HEK293 (cell line): Measurements from ENCODE around the gene SH3YL1.

Experiments
- CTCF ChIA-PET: fragments of 350-600 bp; formaldehyde crosslinking; extraction: SDS; loops from one replicate; lab custom pipeline; 2021; ENCODE audit warnings: antibody characterized with exemption; lab: Yijun Ruan, JAX
- POLR2A ChIA-PET: fragments of 300-600 bp; formaldehyde crosslinking; extraction: SDS; loops from one replicate; lab custom pipeline; 2020; ENCODE audit warnings: antibody characterized with exemption, inconsistent platforms; lab: Yijun Ruan, JAX
- H3K27ac ChIP-seq: fragments of 200-500 bp; sonication (Bioruptor generic); 2 replicates; pipeline ENCODE4 v1.5.1; 2014; ENCODE audit warnings: low read depth, low read length, control low read depth, inconsistent platforms; ENCODE audit errors: extremely low read depth
- H3K36me3 ChIP-seq, 2 experiments: fragments of 200-500 bp in 1 of 2; sonication (Bioruptor generic) in 1 of 2; 1 replicate in 1 of 2; 2 replicates in 1 of 2; pipeline ENCODE4 v1.5.1; 2014 to 2017; ENCODE audit warnings: inconsistent platforms in 2 of 2, low read length in 2 of 2; ENCODE audit not compliant: control insufficient read depth in 2 of 2, insufficient read depth in 1 of 2
- H3K4me1 ChIP-seq: fragments of 200-500 bp; sonication (Bioruptor generic); 2 replicates; pipeline ENCODE4 v1.5.1; 2014; ENCODE audit warnings: mild to moderate bottlenecking, low read length, inconsistent platforms; ENCODE audit not compliant: control insufficient read depth, insufficient read depth
- H3K4me3 ChIP-seq: 2 replicates; pipeline ENCODE4 v1.5.1; 2011; ENCODE audit warnings: low read depth, mild to moderate bottlenecking, control low read depth, low read length, moderate library complexity
- H3K9me3 ChIP-seq: fragments of 200-500 bp; sonication (Bioruptor generic); 2 replicates; pipeline ENCODE4 v1.5.1; 2014; ENCODE audit warnings: low read depth, low read length, inconsistent platforms; ENCODE audit not compliant: control insufficient read depth, insufficient read depth
- BCL11B ChIP-seq: fragments of 450-650 bp; formaldehyde crosslinking; IDR thresholded peaks from 2 replicates; pipeline ENCODE4 v1.5.1; 2016; ENCODE audit warnings: low read depth, missing biosample characterization, missing genetic modification characterization
- IKZF3 ChIP-seq: fragments of 450-650 bp; IDR thresholded peaks from 2 replicates; pipeline ENCODE4 v1.5.0; 2018; ENCODE audit warnings: missing biosample characterization, mild to moderate bottlenecking, missing genetic modification characterization, moderate library complexity
- KLF8 ChIP-seq: fragments of 450-650 bp; formaldehyde crosslinking; IDR thresholded peaks from 2 replicates; pipeline ENCODE4 v1.5.1; 2016; ENCODE audit warnings: missing biosample characterization, missing genetic modification characterization
- SP2 ChIP-seq: fragments of 450-650 bp; formaldehyde crosslinking; IDR thresholded peaks from 2 replicates; pipeline ENCODE4 v1.5.1; 2016; ENCODE audit warnings: missing biosample characterization, missing genetic modification characterization
- ZBTB8A ChIP-seq: fragments of 450-650 bp; formaldehyde crosslinking; IDR thresholded peaks from 2 replicates; pipeline ENCODE4 v1.5.1; 2016; ENCODE audit warnings: missing biosample characterization, missing genetic modification characterization
- ZFP37 ChIP-seq: fragments of 450-650 bp; formaldehyde crosslinking; IDR thresholded peaks from 2 replicates; pipeline ENCODE4 v1.5.1; 2016; ENCODE audit warnings: missing biosample characterization, missing genetic modification characterization
- ZNF146 ChIP-seq: fragments of 450-650 bp; formaldehyde crosslinking; IDR thresholded peaks from 2 replicates; pipeline ENCODE4 v1.5.1; 2016; ENCODE audit warnings: missing biosample characterization, missing genetic modification characterization
- ZNF184 ChIP-seq: fragments of 450-650 bp; IDR thresholded peaks from 2 replicates; pipeline ENCODE4 v1.5.1; 2018; ENCODE audit warnings: missing biosample characterization, mild to moderate bottlenecking, missing genetic modification characterization
- ZNF248 ChIP-seq: fragments of 450-650 bp; formaldehyde crosslinking; IDR thresholded peaks from 2 replicates; pipeline ENCODE4 v1.5.1; 2017; ENCODE audit warnings: missing biosample characterization, missing genetic modification characterization
- ZNF335 ChIP-seq: fragments of 450-650 bp; formaldehyde crosslinking; conservative IDR thresholded peaks from 2 replicates; pipeline ENCODE4 v1.5.1; 2016; ENCODE audit warnings: missing biosample characterization, missing genetic modification characterization
- ZNF366 ChIP-seq: fragments of 450-650 bp; formaldehyde crosslinking; conservative IDR thresholded peaks from 2 replicates; pipeline ENCODE4 v1.5.1; 2016; ENCODE audit warnings: missing biosample characterization, missing genetic modification characterization
- ZNF433 ChIP-seq: fragments of 450-650 bp; formaldehyde crosslinking; IDR thresholded peaks from 2 replicates; pipeline ENCODE4 v1.5.1; 2016; ENCODE audit warnings: missing biosample characterization, missing genetic modification characterization, low read depth
- ZNF473 ChIP-seq: fragments of 450-650 bp; formaldehyde crosslinking; IDR thresholded peaks from 2 replicates; pipeline ENCODE4 v1.5.1; 2017; ENCODE audit warnings: missing biosample characterization, missing genetic modification characterization
- ZNF549 ChIP-seq: fragments of 450-650 bp; IDR thresholded peaks from 2 replicates; pipeline ENCODE4 v1.5.1; 2018; ENCODE audit warnings: missing biosample characterization, missing genetic modification characterization, mild to moderate bottlenecking, inconsistent platforms, moderate library complexity
- ZNF558 ChIP-seq: fragments of 450-650 bp; formaldehyde crosslinking; IDR thresholded peaks from 2 replicates; pipeline ENCODE4 v1.5.1; 2016; ENCODE audit warnings: missing biosample characterization, missing genetic modification characterization
- ZNF571 ChIP-seq: fragments of 450-650 bp; formaldehyde crosslinking; IDR thresholded peaks from 2 replicates; pipeline ENCODE4 v1.5.0; 2017; ENCODE audit warnings: missing biosample characterization, missing genetic modification characterization
- ZNF624 ChIP-seq: fragments of 450-650 bp; formaldehyde crosslinking; IDR thresholded peaks from 2 replicates; pipeline ENCODE4 v1.5.1; 2017; ENCODE audit warnings: missing biosample characterization, missing genetic modification characterization
- ZNF626 ChIP-seq: fragments of 450-650 bp; sonication (Bioruptor Pico); formaldehyde crosslinking; IDR thresholded peaks from 2 replicates; pipeline ENCODE4 v1.5.1; 2018; ENCODE audit warnings: missing biosample characterization, missing genetic modification characterization, inconsistent platforms
- ZNF660 ChIP-seq: fragments of 450-650 bp; IDR thresholded peaks from 2 replicates; pipeline ENCODE4 v1.5.1; 2018; ENCODE audit warnings: missing biosample characterization, mild to moderate bottlenecking, missing genetic modification characterization
- ZNF670 ChIP-seq: fragments of 450-650 bp; formaldehyde crosslinking; IDR thresholded peaks from 2 replicates; pipeline ENCODE4 v1.5.1; 2016; ENCODE audit warnings: missing biosample characterization, missing genetic modification characterization, low read depth
- ZNF747 ChIP-seq: fragments of 450-650 bp; formaldehyde crosslinking; IDR thresholded peaks from 2 replicates; pipeline ENCODE4 v1.5.1; 2016; ENCODE audit warnings: missing biosample characterization, missing genetic modification characterization
- ZNF791 ChIP-seq: fragments of 450-650 bp; formaldehyde crosslinking; IDR thresholded peaks from 2 replicates; pipeline ENCODE4 v1.5.1; 2016; ENCODE audit warnings: missing biosample characterization, missing genetic modification characterization
- ZNF792 ChIP-seq: fragments of 450-650 bp; formaldehyde crosslinking; IDR thresholded peaks from 2 replicates; pipeline ENCODE4 v1.5.1; 2016; ENCODE audit warnings: missing biosample characterization, missing genetic modification characterization
- ZNF837 ChIP-seq: fragments of 450-650 bp; formaldehyde crosslinking; IDR thresholded peaks from 2 replicates; pipeline ENCODE4 v1.5.1; 2016; ENCODE audit warnings: missing biosample characterization, missing genetic modification characterization
- TF ChIP-seq, protein P1 (sequence below): fragments of 450-650 bp; formaldehyde crosslinking; IDR thresholded peaks from 2 replicates; pipeline ENCODE4 v1.5.1; 2016; ENCODE audit warnings: missing biosample characterization, missing genetic modification characterization, borderline replicate concordance
- TF ChIP-seq, protein P2 (sequence below): fragments of 450-650 bp; formaldehyde crosslinking; IDR thresholded peaks from 2 replicates; pipeline ENCODE4 v1.5.1; 2016; ENCODE audit warnings: missing biosample characterization, missing genetic modification characterization
- TF ChIP-seq, protein P3 (sequence below): fragments of 450-650 bp; formaldehyde crosslinking; IDR thresholded peaks from 2 replicates; pipeline ENCODE4 v1.5.0; 2017; ENCODE audit warnings: missing biosample characterization, missing genetic modification characterization, borderline replicate concordance

The SH3YL1 gene

DNA sequence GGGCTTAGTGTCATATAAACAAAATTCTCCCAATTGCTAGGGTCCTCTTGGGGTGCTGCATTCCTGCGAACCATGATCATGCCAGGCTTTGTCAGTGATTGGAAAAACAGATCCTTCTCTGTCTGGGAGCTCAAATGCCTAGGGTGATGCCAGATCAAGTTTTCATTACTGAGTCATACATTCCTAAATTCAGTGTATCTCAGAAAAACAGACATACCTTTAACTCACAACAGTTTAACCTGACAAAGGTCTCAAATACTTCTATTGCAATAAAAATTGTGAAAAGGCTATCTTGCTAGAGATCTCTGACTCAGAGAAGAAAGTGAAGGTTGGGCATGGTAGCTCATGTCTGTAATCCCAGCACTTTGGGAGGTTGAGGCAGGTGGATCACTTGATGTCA, 86.9 kb downstream of the SH3YL1 start (continued):
- no peak for TF ChIP-seq ZNF433 (tag by site-specific recombination)
- no peak for TF ChIP-seq ZBTB8A (tag by site-specific recombination)
- TF ChIP-seq ZNF837 (tag by site-specific recombination) = no peak
- no peak for TF ChIP-seq KLF8
- no peak for TF ChIP-seq SP2 (tag by site-specific recombination)
- TF ChIP-seq ZNF660 (tag by site-specific recombination) = no peak

DNA sequence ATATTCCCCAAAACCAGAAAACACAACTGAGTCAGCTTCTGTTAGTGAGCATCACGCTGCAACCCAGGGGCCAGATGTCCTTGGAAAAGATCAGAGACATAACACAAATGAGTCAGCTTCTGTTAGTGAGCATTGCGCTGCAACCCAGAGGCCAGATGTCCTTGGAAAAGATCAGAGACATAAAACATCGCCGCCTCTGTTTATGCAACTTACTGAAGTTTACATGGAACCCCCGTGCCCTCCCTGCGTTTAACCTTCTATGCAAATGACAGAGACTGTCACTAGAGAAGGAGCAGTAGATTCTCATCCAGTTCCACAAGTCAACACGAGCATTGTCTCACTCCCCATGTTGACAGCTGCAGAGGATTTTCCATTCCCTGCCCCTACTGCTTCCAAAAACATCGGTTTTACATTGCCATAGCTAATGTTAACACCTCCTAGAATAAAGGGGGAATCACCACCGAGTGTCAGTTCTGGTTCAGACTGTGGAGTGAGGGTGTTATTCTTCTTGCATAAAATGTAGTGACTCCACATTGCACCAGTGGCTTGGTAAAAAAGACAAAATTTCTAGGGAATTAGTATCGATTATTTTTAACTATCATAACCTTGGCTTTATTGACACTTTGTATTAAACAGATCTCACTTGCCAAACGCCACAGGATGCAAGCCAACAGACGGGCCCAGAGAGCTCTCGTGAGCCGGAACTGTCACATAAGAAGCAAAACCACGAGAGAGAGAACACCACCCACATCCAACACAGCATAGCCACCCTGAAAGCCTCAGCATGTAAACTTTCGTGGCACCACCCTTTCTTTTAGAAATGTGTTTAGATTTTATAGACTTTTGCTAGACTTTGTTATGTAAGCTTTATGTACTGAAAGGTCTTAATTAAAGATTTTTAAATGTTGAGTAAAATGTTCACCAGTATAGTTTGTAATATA, 87.7 kb downstream of the SH3YL1 start:
- TF ChIP-seq, protein P1, sequence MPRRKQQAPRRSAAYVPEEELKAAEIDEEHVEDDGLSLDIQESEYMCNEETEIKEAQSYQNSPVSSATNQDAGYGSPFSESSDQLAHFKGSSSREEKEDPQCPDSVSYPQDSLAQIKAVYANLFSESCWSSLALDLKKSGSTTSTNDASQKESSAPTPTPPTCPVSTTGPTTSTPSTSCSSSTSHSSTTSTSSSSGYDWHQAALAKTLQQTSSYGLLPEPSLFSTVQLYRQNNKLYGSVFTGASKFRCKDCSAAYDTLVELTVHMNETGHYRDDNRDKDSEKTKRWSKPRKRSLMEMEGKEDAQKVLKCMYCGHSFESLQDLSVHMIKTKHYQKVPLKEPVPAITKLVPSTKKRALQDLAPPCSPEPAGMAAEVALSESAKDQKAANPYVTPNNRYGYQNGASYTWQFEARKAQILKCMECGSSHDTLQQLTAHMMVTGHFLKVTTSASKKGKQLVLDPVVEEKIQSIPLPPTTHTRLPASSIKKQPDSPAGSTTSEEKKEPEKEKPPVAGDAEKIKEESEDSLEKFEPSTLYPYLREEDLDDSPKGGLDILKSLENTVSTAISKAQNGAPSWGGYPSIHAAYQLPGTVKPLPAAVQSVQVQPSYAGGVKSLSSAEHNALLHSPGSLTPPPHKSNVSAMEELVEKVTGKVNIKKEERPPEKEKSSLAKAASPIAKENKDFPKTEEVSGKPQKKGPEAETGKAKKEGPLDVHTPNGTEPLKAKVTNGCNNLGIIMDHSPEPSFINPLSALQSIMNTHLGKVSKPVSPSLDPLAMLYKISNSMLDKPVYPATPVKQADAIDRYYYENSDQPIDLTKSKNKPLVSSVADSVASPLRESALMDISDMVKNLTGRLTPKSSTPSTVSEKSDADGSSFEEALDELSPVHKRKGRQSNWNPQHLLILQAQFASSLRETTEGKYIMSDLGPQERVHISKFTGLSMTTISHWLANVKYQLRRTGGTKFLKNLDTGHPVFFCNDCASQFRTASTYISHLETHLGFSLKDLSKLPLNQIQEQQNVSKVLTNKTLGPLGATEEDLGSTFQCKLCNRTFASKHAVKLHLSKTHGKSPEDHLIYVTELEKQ (tag by site-specific recombination) = no peak
- TF ChIP-seq ZNF248 (tag by site-specific recombination) (no peak), ZNF335 (no peak), ZNF670 (tag by site-specific recombination) (no peak), ZNF626 (tag by site-specific recombination) (no peak)
- TF ChIP-seq, all 188 proteins: peak for 0
- Histone ChIP-seq H3K27ac (no peak overlapping the region), H3K36me3 (no peaks in the 10 kb centered on the region), H3K4me3 (no peak overlapping the region), H3K9me3 (no peaks in the 10 kb centered on the region), H3K4me1 (no peaks in the 10 kb centered on the region)
- ChIA-PET CTCF (no interaction called here), POLR2A (no interaction called here)

- no peak overlapping the region for H3K4me3 ChIP-seq
- CTCF ChIA-PET = interaction anchor here (0.5 to 0.7 kb wide), 3 partner anchors 21 to 563 kb away, joined by 3 read pairs; no protein-coding TSS in a partner anchor
- H3K27ac ChIP-seq = no peak overlapping the region
- H3K36me3 ChIP-seq = no peaks in the 10 kb centered on the region
- POLR2A ChIA-PET = no interaction called here
- no peaks in the 10 kb centered on the region for H3K9me3 ChIP-seq
- no peaks in the 10 kb centered on the region for H3K4me1 ChIP-seq
- TF ChIP-seq ZNF624 (tag by site-specific recombination) (no peak), IKZF3 (tag by site-specific recombination) (no peak), ZNF184 (no peak), ZNF549 (tag by site-specific recombination) (no peak), ZFP37 (tag by site-specific recombination) (no peak), BCL11B (tag by site-specific recombination) (no peak), ZNF558 (tag by site-specific recombination) (no peak), ZNF473 (tag by site-specific recombination) (no peak), ZNF747 (no peak), ZNF366 (tag by site-specific recombination) (no peak), ZNF571 (tag by site-specific recombination) (no peak), ZNF792 (tag by site-specific recombination) (no peak), ZNF791 (tag by site-specific recombination) (no peak), ZNF146 (tag by site-specific recombination) (no peak)
- TF ChIP-seq, protein P2, sequence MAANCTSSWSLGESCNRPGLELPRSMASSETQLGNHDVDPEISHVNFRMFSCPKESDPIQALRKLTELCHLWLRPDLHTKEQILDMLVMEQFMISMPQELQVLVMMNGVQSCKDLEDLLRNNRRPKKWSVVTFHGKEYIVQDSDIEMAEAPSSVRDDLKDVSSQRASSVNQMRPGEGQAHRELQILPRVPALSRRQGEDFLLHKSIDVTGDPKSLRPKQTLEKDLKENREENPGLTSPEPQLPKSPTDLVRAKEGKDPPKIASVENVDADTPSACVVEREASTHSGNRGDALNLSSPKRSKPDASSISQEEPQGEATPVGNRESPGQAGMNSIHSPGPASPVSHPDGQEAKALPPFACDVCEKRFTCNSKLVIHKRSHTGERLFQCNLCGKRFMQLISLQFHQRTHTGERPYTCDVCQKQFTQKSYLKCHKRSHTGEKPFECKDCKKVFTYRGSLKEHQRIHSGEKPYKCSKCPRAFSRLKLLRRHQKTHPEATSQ (tag by site-specific recombination) = no peak
- TF ChIP-seq, protein P3, sequence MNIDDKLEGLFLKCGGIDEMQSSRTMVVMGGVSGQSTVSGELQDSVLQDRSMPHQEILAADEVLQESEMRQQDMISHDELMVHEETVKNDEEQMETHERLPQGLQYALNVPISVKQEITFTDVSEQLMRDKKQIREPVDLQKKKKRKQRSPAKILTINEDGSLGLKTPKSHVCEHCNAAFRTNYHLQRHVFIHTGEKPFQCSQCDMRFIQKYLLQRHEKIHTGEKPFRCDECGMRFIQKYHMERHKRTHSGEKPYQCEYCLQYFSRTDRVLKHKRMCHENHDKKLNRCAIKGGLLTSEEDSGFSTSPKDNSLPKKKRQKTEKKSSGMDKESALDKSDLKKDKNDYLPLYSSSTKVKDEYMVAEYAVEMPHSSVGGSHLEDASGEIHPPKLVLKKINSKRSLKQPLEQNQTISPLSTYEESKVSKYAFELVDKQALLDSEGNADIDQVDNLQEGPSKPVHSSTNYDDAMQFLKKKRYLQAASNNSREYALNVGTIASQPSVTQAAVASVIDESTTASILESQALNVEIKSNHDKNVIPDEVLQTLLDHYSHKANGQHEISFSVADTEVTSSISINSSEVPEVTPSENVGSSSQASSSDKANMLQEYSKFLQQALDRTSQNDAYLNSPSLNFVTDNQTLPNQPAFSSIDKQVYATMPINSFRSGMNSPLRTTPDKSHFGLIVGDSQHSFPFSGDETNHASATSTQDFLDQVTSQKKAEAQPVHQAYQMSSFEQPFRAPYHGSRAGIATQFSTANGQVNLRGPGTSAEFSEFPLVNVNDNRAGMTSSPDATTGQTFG = no peak
These were observed 88.6 kb downstream of the SH3YL1 start for GRCh38 chr2:175161-175786.
